GM18873 (cell line): ENCODE data around the gene PRAC2.
"Not testable (repeated sequence)": the region's sequence is repeated elsewhere in the genome, so short reads cannot be mapped to it uniquely, and the experiment has no call there.

Experiments used
- ATAC-seq: cut with Tn5 transposase; IDR thresholded peaks from one replicate; pipeline ENCODE4 v1.9.1; 2021; ENCODE audit warnings: mild to moderate bottlenecking, moderate library complexity, moderate number of reproducible peaks; ENCODE audit not compliant: unreplicated experiment, low FRiP score

Gene PRAC2

DNA sequence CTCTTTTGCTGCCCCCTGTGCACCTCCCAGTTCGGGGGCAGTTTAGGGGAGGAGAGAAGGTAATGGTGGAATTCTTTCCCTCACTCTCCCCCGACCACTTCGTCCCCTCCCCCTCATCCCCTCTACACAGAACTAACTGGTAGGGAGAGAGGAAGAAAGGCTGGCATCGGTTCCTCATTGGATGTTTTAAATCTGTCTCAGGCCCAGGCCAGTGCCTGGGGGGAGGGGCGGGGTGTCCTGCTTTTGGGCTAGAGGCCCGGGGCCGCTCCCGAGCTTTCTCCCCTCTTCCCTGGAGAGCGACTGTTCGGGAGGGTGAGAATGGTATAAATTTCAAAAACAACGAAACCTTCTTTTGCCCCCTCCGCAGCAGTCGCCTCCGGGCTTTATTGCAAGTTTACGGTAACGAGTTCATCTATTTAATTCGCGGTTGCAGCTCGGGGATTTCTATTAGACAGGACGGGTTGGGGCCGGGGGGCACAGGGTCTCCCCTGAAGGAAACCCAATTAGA lies at the start of gene PRAC2:
PRAC2 (plus strand) TSS at position 271 of the 508 bp plus-strand sequence. CDS start 1,226 bp downstream, outside the sequence.
- no peak for ATAC-seq

DNA sequence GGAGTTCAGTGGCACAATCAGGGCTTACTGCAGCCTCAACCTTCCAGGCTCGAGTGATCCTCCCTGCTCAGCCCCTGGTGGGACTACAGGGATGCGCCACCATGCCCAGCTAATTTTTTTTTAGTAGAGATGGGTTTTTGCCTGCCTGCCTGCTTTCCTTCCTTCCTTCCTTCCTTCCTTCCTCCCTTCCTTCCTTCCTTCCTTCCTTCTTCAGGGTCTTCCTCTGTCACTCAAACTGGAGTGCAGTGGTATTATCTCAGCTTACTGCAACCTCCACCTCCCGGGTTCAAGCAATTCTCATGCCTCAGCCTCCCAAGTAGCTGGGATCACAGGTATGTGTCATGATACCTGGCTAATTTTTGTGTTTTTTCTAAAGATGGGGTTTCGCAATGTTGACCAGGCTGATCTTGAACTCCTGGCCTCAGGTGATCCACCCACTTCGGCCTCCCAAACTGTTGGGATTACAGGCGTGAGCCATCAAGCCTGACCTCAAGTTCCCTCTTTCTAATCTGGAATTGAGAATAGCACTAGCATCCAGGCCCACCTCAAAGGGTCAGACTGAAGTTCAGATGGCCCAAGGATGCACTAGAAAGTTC lies 45.9 kb upstream of the PRAC2 start:
- ATAC-seq = no peak

DNA sequence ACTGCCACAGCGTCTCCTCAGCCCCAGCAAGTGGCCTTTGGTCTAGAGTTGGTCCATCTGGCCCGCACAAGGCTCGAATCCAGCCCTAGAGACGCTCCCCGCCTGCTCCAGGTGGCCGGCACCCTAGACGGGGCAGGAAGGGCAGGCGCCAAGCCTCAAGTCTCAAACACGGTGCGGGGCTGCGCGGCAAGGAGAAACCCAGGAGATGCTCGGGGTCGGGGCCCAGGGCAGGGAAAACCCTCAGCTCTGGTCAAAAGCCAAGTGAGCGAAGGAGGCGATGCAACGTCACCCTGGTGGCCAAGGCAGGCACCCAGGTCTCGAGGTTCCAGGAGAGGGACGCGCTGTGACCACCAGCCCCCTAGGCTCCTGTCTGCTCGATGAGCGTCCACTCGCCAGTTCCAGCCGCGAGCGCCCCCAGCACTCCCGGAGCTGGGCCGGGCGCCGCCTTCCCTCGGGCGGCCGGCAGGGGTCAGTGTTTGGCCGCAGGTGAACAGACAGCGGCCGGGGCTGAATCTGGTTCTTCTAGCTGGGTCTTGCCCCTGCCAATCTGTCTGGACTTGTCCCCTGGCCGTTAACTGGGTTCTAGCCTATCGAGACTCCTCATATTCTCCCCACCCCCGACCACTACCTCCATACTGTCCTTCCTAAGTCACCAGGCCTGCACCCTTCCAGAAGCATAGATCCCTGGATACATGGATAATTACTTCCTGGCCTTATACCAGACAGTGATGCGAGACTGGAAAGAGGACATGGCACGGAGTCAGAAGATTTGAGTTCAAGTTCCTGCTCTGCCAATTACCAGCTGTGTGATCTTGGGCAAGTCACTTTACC lies 44.6 kb upstream of the PRAC2 start:
- ATAC-seq = no peak

DNA sequence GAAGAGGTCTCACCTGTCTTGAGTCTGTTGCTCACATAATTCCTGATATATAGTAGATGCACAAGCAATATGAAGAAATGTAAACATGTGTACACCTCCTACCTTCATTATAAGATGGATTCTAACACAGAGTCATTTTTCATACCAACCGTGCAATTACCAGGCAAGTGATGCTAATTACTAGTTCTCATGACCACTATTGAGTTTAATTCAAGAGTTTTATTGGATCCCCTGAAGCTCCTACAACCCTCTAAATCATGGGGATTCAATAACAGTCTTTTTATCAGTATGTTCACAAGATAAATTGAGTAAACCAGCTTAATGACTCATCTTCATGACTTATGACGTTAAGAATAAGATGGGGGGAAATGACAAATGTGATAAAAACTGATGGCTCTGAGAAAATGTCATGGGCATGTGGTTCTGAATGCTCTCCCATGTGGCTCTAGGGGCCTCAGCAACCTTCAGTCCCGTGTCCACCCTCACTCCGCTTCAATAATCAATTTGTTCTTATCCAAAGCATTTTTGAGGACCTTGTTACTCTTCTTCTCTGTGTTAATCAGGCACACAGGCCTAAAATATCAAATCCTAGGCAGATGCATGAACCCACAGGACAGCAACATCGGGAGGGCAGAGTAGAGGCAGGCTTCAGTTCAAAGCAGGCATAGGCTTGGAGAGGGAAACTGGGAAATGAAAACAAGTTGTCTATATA lies 43.4 kb upstream of the PRAC2 start:
- no peak for ATAC-seq

DNA sequence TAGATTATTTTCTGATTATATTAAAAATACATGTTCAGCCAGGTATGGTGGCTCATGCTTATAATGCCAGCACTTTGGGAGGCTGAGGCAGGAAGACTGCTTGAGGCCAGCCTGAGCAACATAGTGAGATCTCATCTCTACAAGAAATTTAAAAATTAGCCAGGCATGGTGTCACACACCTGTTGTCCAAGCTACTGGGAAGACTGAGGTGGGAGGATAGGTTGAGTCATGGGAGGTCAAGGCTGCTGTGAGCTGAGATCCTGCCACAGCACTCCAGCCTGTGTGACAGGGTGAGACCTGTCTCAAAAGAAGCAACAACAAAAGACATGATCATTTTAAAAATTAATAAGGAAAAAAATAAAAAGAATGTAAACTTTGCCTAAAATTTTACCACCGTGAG lies 41.4 kb upstream of the PRAC2 start:
- ATAC-seq = no peak

DNA sequence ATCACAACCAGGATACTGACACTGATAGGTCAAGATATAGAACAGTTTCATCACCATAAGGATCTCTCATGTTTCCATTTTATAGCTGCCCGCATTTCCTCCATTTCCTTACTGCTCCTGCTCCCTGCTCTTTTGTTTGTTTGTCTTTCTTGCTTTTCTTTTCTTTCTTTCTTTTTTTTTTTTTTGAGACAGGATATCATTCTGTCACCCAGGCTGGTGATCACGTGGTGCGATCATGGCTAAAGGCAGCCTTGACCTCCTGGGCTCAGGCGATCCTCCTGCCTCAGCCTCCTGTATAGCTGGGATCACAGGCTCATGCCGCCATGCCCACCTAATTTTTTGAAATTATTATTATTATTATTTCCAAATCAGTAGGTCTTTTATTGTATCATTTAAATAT lies 32.3 kb upstream of the PRAC2 start:
- ATAC-seq = no peak

DNA sequence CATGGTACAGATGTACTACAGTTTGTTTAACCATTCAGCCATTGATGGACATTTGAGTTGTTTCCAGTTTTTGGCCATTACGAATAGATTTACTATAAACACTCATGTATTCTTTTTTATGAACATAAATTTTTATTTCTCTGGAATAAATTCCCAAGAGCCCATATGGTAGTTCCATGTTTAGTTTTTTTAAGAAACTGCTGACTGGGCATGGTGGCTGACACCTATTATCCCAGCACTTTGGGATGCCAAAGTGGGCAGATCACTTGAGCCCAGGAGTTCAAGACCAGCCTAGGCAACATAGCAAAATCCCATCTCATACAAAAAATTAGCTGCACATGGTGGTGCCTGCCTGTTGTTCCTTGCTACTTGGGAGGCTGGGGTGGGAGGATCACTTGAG lies 30.9 kb upstream of the PRAC2 start:
- ATAC-seq = no peak

DNA sequence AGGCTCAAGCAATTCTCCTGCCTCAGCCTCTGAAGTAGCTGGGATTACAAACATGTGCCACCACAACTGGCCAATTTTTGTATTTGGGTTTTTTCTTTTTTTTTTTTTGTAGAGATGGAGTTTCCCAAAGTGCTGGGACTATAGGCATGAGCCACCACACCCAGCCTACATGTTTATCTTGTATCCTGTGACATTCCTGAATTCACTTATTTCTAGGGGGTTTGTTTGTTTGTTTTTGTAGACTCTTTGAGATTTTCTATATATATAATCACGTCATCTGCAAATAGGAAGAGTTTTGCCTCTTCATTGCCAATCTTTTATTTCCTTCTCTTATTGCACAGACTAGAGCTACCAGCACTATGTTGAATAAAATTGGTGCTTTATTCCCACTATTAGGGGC lies 29.8 kb upstream of the PRAC2 start:
- no peak for ATAC-seq

DNA sequence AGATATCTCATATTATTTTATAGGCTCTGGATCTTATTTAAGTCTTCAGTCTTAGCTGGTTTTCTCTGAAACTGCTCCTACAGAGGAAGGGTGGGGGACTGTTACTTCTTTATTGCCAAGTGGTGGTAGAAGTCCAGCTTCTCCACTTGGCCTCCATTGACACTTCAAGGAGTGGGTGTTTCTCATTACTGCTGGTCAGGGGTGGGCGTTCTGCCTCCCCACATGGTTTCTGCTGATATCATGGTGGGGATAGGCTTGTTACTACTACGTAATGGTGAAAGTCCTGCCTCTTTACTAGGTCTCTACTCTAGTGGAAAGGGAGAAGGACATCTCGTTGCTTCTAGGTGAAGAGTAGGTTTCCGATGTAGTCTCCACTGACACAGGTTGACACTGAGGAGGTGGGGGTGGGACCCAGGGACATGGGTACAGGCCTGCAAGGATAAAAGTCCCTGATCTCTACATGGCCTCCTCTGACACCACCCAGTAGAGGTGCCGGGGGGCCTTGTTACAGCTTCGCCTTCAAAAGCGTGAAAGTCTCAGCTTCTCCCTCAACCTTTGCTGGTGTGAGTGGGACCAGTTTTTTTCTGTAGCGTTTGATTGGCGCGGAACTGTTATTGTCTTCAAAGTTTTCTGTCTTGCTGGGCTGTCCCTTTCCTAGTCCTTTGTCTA lies 21.0 kb upstream of the PRAC2 start:
- ATAC-seq = no peak

DNA sequence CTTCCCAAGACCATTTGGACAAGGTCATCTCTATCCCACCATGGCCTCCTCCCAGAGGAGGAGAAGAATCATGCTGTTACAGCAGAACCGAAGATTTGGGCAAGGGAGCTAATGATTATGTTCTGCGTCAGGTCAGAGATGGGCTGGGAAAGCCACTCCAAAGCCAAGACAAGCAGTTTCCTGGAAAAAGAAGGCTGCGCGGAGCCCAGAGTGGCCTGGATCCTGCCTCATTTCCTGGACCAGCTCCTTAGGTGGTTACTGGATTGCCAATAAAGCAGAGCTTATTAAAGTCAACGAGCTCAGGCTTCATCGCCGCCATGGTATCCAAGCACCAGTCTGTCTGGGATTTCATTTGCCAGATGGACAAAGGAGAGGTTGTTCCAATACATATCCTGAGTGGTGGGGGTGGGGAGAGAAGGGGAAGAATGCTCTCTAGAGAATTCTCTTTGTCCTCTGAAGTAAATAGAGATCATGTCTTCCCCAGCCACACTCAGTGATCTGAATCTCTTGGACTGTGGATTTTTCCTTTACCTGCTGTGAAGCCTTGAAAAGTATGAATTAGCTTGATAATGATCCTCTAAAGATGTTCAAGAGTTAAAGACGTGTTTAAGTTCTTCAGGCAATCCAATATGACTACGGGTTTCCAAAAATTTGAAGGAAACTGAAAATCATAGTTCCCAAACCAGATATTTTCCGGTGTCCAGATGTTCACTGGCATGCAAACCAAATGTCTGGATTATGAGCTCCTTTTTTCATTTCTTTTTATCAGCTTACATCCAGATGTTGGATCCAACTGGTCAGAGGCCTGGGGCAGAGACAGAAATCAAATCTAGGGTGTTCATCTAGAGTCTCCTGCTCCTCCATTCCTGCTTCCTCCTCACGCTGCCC lies 18.4 kb upstream of the PRAC2 start:
- ATAC-seq = no peak

DNA sequence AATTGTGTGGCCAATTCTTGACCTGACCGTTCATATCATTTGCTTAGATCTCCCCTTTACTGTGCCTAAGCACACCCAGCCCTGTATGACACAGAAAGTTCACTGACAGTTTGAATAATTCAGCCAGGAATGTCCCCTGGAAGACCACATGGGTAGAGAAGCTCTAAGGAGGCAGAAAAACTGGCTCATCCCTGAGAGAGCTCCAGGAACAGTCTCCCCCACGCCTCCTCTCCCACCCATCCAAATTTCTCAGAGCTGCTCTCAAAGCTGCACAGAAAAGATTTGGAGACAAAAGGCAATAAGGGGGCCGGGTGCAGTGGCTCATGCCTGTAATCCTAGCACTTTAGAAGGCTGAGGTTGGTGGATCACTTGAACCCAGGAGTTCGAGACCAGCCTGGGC lies 11.9 kb upstream of the PRAC2 start:
- ATAC-seq = no peak

DNA sequence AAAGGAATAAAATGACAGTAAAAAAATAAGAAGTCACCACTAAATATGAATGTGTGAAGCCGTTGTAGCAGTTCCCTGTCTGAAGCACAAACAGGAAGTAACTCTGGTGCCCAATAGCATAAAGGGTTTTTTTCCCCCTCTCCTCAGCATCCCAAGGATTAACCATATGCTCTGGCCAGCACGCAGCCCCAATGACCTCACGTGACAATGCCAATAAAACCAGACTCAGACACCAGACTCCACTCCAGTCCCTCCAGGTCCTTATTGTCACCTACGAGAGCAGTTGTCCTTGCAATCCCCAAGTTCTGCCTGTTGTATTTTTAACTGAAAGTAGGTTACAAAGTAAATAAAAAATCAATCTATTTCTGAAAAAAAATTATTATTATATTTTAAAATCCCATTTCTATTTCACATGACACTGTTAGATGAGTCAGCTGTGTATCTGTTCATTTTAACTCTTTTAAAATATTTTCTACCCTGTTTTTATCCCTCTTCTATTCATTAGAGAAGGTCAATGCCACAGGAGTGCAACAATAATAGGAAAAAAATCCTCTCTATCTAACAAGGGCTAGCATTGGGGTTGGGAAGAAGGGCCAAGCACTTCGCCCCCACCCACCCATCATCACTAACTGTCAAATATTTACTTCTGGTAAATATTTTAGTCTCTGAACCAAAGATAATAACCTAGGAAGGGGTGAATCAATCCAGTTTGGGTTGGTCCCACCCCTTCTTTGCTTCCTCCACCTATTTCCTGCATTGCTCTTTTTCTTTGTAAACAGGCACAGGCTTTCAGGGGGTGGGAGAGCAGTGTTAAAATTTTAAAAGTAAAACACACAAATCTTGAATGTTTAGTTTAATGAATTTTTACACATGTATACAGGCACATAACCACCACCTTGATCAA lies 7.2 kb upstream of the PRAC2 start:
- ATAC-seq = no peak

DNA sequence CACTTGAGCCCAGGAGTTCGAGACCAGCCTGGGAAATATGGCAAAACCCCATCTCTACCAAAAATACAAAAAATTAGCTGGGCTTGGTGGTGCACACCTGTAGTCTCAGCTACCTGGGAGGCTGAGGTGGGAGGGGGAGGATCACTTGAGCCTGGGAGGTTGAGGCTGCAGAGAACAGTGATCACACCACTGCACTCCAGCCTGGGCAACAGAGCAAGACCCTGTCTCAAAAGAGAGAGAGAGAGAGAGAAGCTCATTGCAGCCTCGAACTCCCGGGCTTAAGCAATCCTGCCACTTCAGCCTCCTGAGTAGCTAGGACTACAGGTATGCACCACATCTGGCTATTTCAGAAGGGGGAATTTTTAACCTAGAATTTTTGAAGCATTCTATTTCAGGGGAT lies 6.4 kb upstream of the PRAC2 start:
- ATAC-seq = not testable (repeated sequence)

DNA sequence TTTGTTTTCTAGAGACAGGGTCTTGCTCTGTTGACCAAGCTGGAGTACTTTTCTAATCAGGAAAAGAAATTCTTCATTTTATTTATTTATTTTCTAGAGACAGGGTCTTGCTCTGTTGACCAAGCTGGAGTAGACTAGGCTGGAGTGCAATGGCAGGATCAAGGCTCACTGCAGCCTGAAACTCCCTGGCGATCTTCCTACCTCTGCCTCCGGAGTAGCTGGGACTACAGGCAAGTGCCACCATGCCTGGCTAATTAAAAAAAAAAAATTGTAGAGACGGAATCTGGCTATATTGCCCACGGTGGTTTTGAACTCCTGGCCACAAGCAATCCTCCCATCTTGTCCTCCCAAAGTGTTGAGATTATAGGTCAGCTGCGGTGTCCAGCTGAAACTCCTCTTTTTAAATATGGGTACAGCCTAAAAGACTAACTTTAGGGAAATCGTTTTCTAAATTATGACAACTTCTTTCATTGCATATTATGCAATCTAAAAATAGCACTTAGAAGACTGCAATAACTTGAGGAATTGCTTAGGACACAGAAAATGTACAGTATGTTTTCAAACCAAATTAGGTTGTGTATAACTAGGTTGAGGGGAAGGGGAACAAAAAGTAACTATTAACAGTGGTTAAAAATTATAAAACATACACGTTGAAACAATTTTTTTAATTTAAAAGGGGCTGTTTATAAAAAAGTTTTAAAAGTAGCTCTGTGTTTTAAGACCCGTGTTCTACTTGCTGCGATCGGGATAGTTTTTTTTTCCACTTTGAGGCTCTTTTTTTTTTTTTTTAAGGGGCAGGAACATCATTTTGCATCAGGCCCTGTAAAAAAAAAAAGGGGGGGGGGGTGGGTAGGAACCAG lies 5.4 kb upstream of the PRAC2 start:
- no peak for ATAC-seq

DNA sequence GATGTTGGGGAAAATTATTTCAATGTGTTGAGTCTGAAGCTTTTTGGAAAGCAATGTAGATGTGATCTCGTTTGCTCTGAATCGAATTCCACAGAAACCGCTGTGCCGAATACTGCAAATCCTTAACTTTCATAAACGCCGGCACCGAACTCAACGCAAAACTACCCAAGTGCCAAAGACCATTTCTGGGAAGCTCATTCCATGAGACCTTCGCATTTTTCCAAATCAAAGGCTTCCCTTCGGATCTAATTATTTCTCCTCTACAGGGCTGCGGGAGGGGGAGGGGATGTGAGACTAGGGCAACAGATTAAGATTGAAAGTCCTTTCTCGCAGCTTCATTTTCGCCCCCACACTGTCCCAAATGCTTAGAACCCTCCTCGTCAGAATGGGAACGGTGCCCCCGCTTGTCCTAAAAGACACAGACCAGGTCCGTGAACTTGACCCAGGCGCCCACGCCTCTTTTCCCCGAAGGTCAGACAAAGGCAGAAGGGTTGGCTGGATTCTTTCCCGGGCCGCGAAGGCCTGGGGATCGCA lies 4.7 kb upstream of the PRAC2 start:
- no peak for ATAC-seq

DNA sequence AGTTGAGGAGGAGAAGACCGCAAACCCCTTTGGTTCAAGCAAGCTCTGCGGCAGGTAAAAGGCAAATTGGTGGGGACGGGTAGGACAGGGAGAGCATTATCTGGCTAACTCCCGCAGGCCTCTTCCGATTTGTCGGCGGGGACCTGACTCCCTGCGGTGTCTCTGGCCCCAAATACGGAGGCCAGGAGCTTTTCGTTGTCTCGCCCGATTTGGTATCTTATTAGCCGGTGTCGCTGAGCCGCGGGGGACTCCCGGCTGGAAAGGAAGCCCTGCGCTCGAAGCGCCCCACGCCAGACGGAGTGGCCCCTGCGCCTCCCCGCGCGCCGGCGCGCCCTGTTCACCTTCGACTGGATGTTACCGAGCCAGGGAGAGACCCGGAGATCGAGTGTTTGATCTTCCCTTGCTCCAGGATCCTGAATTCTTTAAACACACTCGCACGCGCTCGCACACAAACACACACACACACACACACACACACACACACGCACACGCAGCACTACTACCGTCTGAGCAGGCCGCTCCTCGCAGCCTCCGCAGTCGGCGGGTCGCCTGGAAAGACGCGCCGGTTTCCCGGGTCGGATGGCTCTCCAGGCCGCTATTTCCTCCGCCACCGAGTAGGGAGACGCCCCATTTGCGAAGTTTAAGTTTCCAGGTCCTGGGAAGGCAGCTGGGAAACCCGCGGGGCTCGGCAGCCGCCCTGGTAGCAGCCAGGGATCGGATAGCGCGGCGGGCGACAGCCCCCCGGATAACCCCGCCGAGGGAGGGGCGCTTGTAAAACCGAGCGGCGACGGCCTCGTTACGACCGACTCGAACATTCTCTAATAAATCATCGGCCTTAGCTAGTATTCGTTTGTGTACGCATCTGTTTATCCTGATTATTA lies 4.0 kb upstream of the PRAC2 start:
- no peak for ATAC-seq
